HG02642 (cell line): ENCODE results near the gene EYS.

Source experiments
- ATAC-seq: cut with Tn5 transposase; IDR thresholded peaks from one replicate; pipeline ENCODE4 v1.9.1; 2021; ENCODE audit warnings: mild to moderate bottlenecking; ENCODE audit not compliant: unreplicated experiment, poor library complexity

The EYS gene

DNA sequence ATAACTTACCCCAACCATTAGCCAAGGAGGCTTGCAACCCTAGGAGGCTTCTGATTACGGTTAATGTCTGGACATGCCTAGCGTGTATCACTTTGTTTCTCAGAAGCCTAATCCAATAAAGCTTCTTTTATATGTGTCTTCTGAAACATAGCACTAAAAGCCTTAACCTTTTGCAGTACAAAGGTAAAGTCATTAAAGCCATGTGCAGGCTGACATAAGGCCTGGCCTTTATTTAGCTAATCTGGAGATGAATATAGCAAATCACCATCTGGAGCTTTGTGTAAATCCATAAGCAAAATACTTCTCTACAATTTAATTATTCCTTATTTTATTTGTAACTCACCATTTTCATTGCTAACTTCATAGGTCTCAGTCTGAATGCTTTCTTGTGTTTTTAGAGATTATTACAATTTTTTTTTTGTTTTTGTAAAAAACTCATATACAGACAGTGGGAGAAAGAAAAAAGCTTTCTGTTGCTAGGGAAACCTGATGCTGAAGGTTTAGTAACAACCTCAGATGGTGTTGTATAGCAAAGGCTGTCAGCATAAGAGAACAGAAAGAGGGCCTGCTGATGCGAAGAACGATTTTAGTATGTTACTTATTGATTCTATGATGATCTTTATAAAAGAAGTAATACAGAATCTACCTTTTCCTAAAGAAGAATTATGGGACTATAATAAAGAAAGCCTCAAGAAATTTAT is at the start of gene EYS:
EYS (minus strand) TSS at position 101 of the 701 bp plus-strand sequence. CDS start 211,816 bp downstream, outside the sequence.
- ATAC-seq, result no peak

- no peak for ATAC-seq
These were observed 39.3 kb upstream of the EYS start for GRCh38 chr6:65746302-65746701.

DNA sequence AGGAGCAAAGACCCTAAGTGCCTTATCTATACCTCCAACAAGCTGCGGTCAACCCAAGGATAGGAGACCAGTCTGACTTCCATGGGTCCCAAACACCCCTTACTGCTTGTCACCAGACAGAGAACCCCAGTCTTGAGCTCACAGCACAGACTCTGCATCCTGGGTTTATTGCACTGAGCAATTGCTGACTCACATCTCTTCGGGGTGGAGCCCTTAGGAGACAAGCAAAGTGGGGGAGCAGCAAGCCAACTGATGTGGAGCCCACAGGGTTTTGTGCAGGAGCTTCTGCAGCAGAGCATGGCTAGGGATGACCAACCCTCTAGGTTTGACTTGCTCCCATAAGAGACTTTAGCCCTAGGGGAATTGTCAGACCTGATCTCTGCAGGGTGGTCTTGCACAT is 38.6 kb upstream of the EYS start:
- no peak for ATAC-seq

GRCh38 chr6:65728879-65729479 is 22.0 kb upstream of the EYS start:
- no peak for ATAC-seq

- no peak for ATAC-seq
These were observed 12.1 kb upstream of the EYS start for GRCh38 chr6:65719101-65719500.

DNA sequence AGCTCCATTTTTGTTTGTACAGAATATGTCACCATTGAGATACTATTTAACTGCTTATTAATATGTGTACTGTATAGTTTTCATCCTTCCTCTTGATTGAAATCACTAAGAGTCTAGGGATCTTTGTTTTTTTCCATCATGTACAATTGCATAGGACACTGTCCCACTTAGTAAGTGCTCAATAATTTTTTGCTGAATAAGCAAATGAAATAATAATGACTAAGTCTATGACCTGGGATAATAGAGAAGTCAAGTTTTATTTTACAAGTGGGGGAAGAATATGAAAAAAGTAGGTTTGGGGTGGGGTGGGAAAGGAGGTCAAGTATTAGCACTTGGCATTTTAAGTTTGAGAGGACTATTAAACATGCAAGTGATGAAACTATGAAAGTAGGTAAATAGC is 4.5 kb upstream of the EYS start:
- no peak for ATAC-seq

DNA sequence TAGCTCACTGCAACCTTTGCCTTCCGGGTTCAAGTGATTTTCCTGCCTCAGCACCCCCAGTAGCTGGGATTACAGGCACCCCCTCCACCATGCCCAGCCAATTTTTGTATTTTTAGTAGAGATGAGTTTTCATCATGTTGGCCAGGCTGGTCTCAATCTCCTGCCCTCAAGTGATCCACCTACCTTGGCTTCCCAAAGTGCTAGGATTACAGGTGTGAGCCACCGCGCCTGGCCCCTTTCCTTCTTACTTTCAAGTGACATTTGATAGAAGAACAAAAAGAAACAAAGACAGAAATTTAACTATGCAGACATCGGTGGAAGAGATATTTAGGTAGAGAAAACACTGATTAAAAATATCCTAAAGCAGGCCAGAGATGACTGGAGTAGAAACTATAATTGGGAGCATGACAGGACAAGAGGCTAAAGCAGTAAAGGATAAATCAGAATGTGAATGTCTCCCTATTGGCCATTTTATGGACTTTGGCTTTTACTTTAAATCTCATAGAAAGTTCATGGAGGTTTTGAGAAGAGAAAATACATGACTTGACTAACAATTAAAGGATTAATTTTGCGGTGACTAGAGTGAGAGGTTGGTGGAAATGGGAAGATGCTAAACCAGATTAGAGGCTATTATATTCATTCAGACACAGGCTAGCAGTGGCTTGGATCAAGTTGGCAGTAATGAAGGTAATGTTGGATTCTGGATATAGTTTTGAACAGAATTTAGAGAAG is 2.2 kb upstream of the EYS start:
- no peak for ATAC-seq

- no peak for ATAC-seq
These were observed 1.1 kb upstream of the EYS start for GRCh38 chr6:65708162-65708561.

- no peak for ATAC-seq
These were observed 590 bp downstream of the EYS start for GRCh38 chr6:65706436-65706835.

- no peak for ATAC-seq
These were observed 5.7 kb downstream of the EYS start for GRCh38 chr6:65701325-65701724.

DNA sequence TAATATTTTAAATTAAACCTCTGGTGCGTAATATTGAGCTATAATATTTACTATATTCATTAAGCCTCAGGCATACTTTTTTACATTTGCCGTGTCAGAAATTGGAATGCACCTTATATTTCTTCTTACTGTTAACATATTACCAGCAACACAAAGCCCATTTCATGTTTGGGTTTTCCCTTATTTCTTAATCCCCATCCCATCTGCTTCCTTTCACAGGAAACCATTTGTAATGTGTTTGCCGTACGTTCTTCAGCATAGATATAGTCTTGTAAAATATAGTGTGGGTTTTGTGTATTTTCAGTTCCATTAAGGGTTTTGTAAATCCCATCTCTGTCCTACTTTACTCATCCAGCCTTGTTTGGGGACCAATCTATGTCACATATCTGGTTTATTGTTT is 6.5 kb downstream of the EYS start:
- ATAC-seq, result no peak

GRCh38 chr6:65692109-65692508 is 14.9 kb downstream of the EYS start:
- ATAC-seq, result no peak

DNA sequence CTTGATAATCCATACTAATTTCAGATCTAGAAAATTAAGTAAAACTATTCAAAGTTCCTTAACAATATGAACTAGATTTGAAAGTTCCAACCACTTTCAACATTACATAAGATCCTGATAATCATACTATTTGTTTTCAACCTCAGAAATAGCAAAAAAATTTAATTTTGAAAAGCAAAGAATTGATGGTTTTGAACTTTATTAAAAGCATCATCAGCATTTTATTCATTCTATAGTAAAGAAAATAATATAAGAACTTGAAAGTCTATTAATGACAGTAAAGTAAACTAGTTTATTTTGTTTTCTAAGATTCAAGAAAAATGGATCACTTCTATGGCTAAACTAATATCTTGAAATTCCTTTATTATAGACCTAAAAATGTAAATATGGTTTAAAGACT is 26.8 kb downstream of the EYS start:
- ATAC-seq, result no peak

DNA sequence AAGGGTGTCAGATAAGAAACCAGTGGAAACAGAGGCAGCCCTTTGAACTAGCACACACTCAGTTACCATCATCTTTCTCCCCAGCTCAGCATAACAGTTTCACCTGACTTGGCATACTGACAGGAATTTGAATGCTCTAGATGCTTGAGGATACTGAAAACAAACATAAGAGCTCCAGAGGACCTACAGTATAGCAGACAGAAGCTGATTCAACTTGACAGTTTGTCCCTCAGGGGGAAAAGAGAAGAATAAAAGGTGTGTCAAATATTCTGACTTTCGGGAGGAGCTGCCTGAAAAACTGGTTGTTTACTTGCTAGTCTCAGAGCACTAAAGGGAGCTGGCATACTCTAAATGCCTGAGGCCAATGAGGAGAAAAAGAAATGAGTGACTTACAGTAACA is 35.1 kb downstream of the EYS start:
- no peak for ATAC-seq

GRCh38 chr6:65667916-65668656 is 38.9 kb downstream of the EYS start:
- ATAC-seq, result no peak

- ATAC-seq, result no peak
These were observed 56.9 kb downstream of the EYS start for GRCh38 chr6:65650086-65650485.

DNA sequence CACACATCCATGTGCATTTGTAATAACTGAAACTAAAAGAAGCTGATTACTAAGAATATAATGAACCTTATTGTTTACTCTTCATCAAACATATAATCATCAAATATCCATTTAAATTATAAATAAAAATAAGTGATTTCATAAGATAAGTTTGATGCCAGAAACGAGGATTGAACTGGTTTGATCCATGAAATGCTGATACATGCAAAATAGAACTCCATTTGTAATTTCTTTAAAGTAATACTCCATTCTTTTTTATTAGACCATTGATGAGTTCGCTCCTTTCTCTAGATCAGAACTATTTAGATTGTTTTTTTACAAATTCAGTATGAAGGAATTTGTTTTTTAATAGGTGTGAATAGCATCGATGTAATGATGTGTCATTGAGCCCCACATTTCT is 57.6 kb downstream of the EYS start:
- no peak for ATAC-seq

- ATAC-seq, result no peak
These were observed 60.5 kb downstream of the EYS start for GRCh38 chr6:65646544-65646943.

DNA sequence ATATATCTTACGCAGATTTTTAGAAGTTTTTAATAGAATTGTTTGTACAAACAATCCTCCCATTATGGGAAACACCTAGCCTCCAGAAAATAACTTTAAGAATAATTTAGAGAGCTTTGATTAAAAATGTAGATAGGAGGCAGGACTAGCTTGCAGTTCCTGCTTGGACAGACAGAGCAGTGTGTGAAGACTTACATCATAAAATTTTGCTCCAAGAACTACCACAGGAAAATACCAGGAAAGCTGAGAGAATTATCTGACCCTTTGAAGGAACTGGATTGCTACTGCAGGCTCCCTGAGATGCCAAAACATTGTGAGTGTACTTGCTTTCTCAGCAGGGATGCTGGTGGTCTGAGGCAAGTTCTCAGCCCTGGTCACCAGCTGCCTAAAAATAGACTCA is 64.2 kb downstream of the EYS start:
- no peak for ATAC-seq

- ATAC-seq, result no peak
These were observed 68.8 kb downstream of the EYS start for GRCh38 chr6:65638047-65638831.
